Tibial nerve (tissue), 3 donors: Measurements from ENCODE around the gene MARCHF3.

Experiments
- POLR2A ChIP-seq, 2 donors: fragments of 450-650 bp; IDR thresholded peaks; one replicate each; pipeline ENCODE4 v1.6.1; 2017; ENCODE audit warnings: antibody characterized with exemption in 2 of 2, mild to moderate bottlenecking in 2 of 2, moderate library complexity in 2 of 2
- TF ChIP-seq, protein P1 (sequence below), 5 experiments: fragments of 200-600 bp in 3 of 5; fragments of 450-650 bp in 2 of 5; sonication (generic) in 3 of 5; IDR thresholded peaks; one replicate each; pipeline ENCODE4 v1.5.1; 2016 to 2019; ENCODE audit warnings: antibody characterized with exemption in 5 of 5, mild to moderate bottlenecking in 3 of 5, moderate library complexity in 2 of 5

- TF ChIP-seq, protein P1, sequence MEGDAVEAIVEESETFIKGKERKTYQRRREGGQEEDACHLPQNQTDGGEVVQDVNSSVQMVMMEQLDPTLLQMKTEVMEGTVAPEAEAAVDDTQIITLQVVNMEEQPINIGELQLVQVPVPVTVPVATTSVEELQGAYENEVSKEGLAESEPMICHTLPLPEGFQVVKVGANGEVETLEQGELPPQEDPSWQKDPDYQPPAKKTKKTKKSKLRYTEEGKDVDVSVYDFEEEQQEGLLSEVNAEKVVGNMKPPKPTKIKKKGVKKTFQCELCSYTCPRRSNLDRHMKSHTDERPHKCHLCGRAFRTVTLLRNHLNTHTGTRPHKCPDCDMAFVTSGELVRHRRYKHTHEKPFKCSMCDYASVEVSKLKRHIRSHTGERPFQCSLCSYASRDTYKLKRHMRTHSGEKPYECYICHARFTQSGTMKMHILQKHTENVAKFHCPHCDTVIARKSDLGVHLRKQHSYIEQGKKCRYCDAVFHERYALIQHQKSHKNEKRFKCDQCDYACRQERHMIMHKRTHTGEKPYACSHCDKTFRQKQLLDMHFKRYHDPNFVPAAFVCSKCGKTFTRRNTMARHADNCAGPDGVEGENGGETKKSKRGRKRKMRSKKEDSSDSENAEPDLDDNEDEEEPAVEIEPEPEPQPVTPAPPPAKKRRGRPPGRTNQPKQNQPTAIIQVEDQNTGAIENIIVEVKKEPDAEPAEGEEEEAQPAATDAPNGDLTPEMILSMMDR (IDR thresholded peaks at IDR 0.05) = peak in 2 of 5 experiments; percentile 20 to 42
- no peak for TF ChIP-seq POLR2A (IDR thresholded peaks at IDR 0.05)
Measured at GRCh38 chr5:127072861-127073846, 42.8 kb upstream of the MARCHF3 start, which contains the start of gene C5orf63.
